Measurements from ENCODE around the gene IGFL1. TPM values are rescaled to one million over a fixed set of nuclear protein-coding genes. Genes with fewer than 3 reads are reported as not detected.

IGFL1 gene
- total RNA-seq, 4 donors from 2014 or later: 1.2 TPM; not detected in 3

GRCh38 chr19:46213156-46213555 lies 16.4 kb upstream of the IGFL1 start:
- ATAC-seq: no peak

GRCh38 chr19:46213806-46214205 lies 15.7 kb upstream of the IGFL1 start:
- 82 to 92% methylated on average over 10 to 15 of the region's 19 CpGs for WGBS, 2 donors (ENCODE audit: low coverage in 1 of 2)
- no peak for TF ChIP-seq POLR2AphosphoS5 (IDR thresholded peaks at IDR 0.05)
- no peak for TF ChIP-seq EP300 (IDR thresholded peaks at IDR 0.05)
- no peak for TF ChIP-seq CTCF (IDR thresholded peaks at IDR 0.05)
- TF ChIP-seq POLR2A (IDR thresholded peaks at IDR 0.05): no peak
- Histone ChIP-seq H3K27me3 (peaks cover 10% of the 10 kb centered on the region), H3K4me1 (peaks cover 0 to 15% (median 0%) of the 10 kb centered on the region in 3 donors), H3K4me3 (no peak overlapping the region), H3K36me3 (no peaks in the 10 kb centered on the region), H3K9me3 (no peaks in the 10 kb centered on the region), H3K27ac (no peak overlapping the region)
- ATAC-seq: no peak

More at GRCh38 chr19:46213156-46213555, 16.4 kb upstream of the IGFL1 start:
- Histone ChIP-seq H3K9me3 (no peaks in the 10 kb centered on the region), H3K4me1 (peaks cover 0 to 15% (median 0%) of the 10 kb centered on the region in 3 donors), H3K36me3 (no peaks in the 10 kb centered on the region), H3K27me3 (peaks cover 10% of the 10 kb centered on the region), H3K27ac (no peak overlapping the region), H3K4me3 (no peak overlapping the region)
- TF ChIP-seq EP300 (IDR thresholded peaks at IDR 0.05) (no peak), POLR2AphosphoS5 (IDR thresholded peaks at IDR 0.05) (no peak), CTCF (IDR thresholded peaks at IDR 0.05) (no peak), POLR2A (IDR thresholded peaks at IDR 0.05) (no peak)
- WGBS, 2 donors (ENCODE audit: low coverage in 1 of 2): 82% methylated on average over 9 of the region's 11 CpGs; no CpG with 5 or more reads in 1 of the 2 donors

- Histone ChIP-seq H3K9me3 (no peaks in the 10 kb centered on the region), H3K4me3 (no peak overlapping the region), H3K27ac (no peak overlapping the region), H3K36me3 (no peaks in the 10 kb centered on the region), H3K4me1 (peaks cover 0 to 7% (median 0%) of the 10 kb centered on the region in 3 donors), H3K27me3 (peaks cover 10% of the 10 kb centered on the region)
- ATAC-seq: no peak
- WGBS, 2 donors (ENCODE audit: low coverage in 1 of 2): 50 to 78% methylated on average over 4 of the region's 4 CpGs
- no peak for TF ChIP-seq POLR2A (IDR thresholded peaks at IDR 0.05)
- no peak for TF ChIP-seq CTCF (IDR thresholded peaks at IDR 0.05)
- TF ChIP-seq EP300 (IDR thresholded peaks at IDR 0.05): no peak
- no peak for TF ChIP-seq POLR2AphosphoS5 (IDR thresholded peaks at IDR 0.05)
Observed at GRCh38 chr19:46216612-46217011, 12.9 kb upstream of the IGFL1 start.

- Histone ChIP-seq H3K27ac (no peak overlapping the region), H3K4me1 (peaks cover 0 to 13% (median 5%) of the 10 kb centered on the region in 3 donors), H3K9me3 (no peaks in the 10 kb centered on the region), H3K4me3 (no peak overlapping the region), H3K36me3 (no peaks in the 10 kb centered on the region), H3K27me3 (peaks cover 10% of the 10 kb centered on the region)
- no peak for ATAC-seq
- TF ChIP-seq POLR2A (IDR thresholded peaks at IDR 0.05): no peak
- TF ChIP-seq POLR2AphosphoS5 (IDR thresholded peaks at IDR 0.05): no peak
- TF ChIP-seq EP300 (IDR thresholded peaks at IDR 0.05): no peak
- no peak for TF ChIP-seq CTCF (IDR thresholded peaks at IDR 0.05)
- 69 to 77% methylated on average over 8 to 9 of the region's 9 CpGs for WGBS, 2 donors (ENCODE audit: low coverage in 1 of 2)
Observed at GRCh38 chr19:46217476-46217875, 12.1 kb upstream of the IGFL1 start.

GRCh38 chr19:46218160-46218559 lies 11.4 kb upstream of the IGFL1 start:
- Histone ChIP-seq H3K4me1 (peaks cover 0 to 20% (median 5%) of the 10 kb centered on the region in 3 donors), H3K4me3 (no peak overlapping the region), H3K27ac (no peak overlapping the region), H3K36me3 (no peaks in the 10 kb centered on the region), H3K27me3 (peaks cover 10% of the 10 kb centered on the region), H3K9me3 (no peaks in the 10 kb centered on the region)
- no peak for TF ChIP-seq POLR2A (IDR thresholded peaks at IDR 0.05)
- no peak for TF ChIP-seq EP300 (IDR thresholded peaks at IDR 0.05)
- no peak for TF ChIP-seq POLR2AphosphoS5 (IDR thresholded peaks at IDR 0.05)
- no peak for TF ChIP-seq CTCF (IDR thresholded peaks at IDR 0.05)
- ATAC-seq: no peak
- WGBS, 2 donors (ENCODE audit: low coverage in 1 of 2): 11 to 33% methylated on average over 2 to 6 of the region's 6 CpGs

Data from gastroesophageal sphincter (tissue), 4 donors.